Measurements from ENCODE around the gene ITPK1.

GRCh38 chr14:93094121-93094918 lies 21.4 kb downstream of the ITPK1 start:
- TF ChIP-seq PATZ1 (CRISPR knock-in tag; IDR thresholded peaks at IDR 0.05; ENCODE audit: borderline replicate concordance) = no peak
- TF ChIP-seq, protein P1, sequence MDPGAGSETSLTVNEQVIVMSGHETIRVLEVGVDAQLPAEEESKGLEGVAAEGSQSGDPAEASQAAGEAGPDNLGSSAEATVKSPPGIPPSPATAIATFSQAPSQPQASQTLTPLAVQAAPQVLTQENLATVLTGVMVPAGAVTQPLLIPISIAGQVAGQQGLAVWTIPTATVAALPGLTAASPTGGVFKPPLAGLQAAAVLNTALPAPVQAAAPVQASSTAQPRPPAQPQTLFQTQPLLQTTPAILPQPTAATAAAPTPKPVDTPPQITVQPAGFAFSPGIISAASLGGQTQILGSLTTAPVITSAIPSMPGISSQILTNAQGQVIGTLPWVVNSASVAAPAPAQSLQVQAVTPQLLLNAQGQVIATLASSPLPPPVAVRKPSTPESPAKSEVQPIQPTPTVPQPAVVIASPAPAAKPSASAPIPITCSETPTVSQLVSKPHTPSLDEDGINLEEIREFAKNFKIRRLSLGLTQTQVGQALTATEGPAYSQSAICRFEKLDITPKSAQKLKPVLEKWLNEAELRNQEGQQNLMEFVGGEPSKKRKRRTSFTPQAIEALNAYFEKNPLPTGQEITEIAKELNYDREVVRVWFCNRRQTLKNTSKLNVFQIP (CRISPR knock-in tag; IDR thresholded peaks at IDR 0.05; ENCODE audit: borderline replicate concordance, low read depth) = no peak
- no peak for TF ChIP-seq RARB (CRISPR knock-in tag; IDR thresholded peaks at IDR 0.05)
- TF ChIP-seq CREB5 (CRISPR knock-in tag; IDR thresholded peaks at IDR 0.05; ENCODE audit: low read depth) = no peak
- TF ChIP-seq SNAI2 (CRISPR knock-in tag; IDR thresholded peaks at IDR 0.05) = no peak
- no peak for TF ChIP-seq ZNF565 (CRISPR knock-in tag; conservative IDR thresholded peaks at IDR 0.05; ENCODE audit: low read depth)
